ENCODE measurements around the gene PANK4. TPM values are rescaled to one million over a fixed set of nuclear protein-coding genes. Genes with fewer than 3 reads are reported as not detected.

The PANK4 gene
- total RNA-seq, 1 experiment from 2014 or later = 32.2 TPM

DNA sequence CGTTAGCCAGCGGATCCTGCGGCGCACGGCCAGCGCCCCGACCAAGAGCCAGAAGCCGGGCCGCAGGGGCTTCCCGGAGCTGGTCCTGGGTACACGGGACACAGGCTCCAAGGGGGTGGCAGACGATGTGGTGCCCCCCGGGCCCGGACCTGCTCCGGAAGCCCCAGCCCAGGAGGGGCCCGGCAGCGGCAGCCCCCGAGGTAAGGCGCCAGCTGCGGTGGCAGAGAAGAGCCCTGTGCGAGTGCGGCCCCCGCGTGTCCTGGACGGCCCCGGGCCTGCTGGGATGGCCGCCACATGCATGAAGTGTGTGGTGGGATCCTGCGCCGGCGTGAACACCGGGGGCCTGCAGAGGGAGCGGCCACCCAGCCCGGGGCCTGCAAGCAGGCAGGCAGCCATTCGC lies 24.2 kb downstream of the PANK4 start:
- H3K9me3 ChIP-seq (ENCODE audit: control insufficient read depth, low read depth, low read length) = no peaks in the 10 kb centered on the region
- DNase-seq = no peak
- no peak overlapping the region for H4K8ac ChIP-seq (replicated peaks; ENCODE audit: insufficient read length, low read depth, low read length)
- no peaks in the 10 kb centered on the region for H3K79me2 ChIP-seq (ENCODE audit: insufficient read depth, low read length)
- no peak overlapping the region for H3K4ac ChIP-seq (ENCODE audit: low read depth, low read length)
- Mint-ChIP-seq H3K27me3 (ENCODE audit: low read depth) (peaks cover 10% of the 10 kb centered on the region), H3K4me1 (no peaks in the 10 kb centered on the region), H3K4me3 (no peak overlapping the region), H3K36me3 (ENCODE audit: insufficient read depth in 1 of 3, low read depth in 3 of 3) (no peaks in the 10 kb centered on the region), H3K27ac (no peak overlapping the region), H3K9me3 (no peaks in the 10 kb centered on the region)
- no peak overlapping the region for H3K23ac ChIP-seq (ENCODE audit: insufficient read length, low read depth, low read length)
- H4K20me1 ChIP-seq (ENCODE audit: control insufficient read depth, insufficient read depth, insufficient read length) = no peaks in the 10 kb centered on the region
- no peak overlapping the region for H3K56ac ChIP-seq (ENCODE audit: insufficient read length, low read depth, low read length)
- H4K5ac ChIP-seq (ENCODE audit: insufficient read length, low read depth, low read length) = no peak overlapping the region
- no peak overlapping the region for H2BK12ac ChIP-seq (ENCODE audit: insufficient read length, low read depth, low read length)
- no peaks in the 10 kb centered on the region for H3K4me1 ChIP-seq (ENCODE audit: insufficient read depth, low read length)
- H3K27me3 ChIP-seq (ENCODE audit: insufficient read depth, low read length) = no peaks in the 10 kb centered on the region
- H3K9ac ChIP-seq (ENCODE audit: extremely low read depth, insufficient read length, low read length) = no peak overlapping the region
- H2BK120ac ChIP-seq (ENCODE audit: low read depth, low read length, poor library complexity, severe bottlenecking) = no peak overlapping the region
- H4K91ac ChIP-seq (ENCODE audit: insufficient read length, low read depth, low read length) = no peak overlapping the region
- no peak overlapping the region for H3K18ac ChIP-seq (ENCODE audit: insufficient read length, low read depth, low read length)
- no peak overlapping the region; the same call in 1 of the 2 replicates for H3K14ac ChIP-seq (ENCODE audit: insufficient read depth, low read length)
- H3K23me2 ChIP-seq (ENCODE audit: insufficient read length, low read depth, low read length, poor library complexity, severe bottlenecking) = no peaks in the 10 kb centered on the region
- WGBS (ENCODE audit: extremely low coverage, insufficient read length, low lambda C conversion rate) = no CpG with 5 or more reads among the region's 34 CpGs
- no peak overlapping the region for H3T11ph ChIP-seq (ENCODE audit: low read length)
- H2BK20ac ChIP-seq (ENCODE audit: low read depth, low read length, poor library complexity, severe bottlenecking) = no peak overlapping the region
- TF ChIP-seq, protein P1, sequence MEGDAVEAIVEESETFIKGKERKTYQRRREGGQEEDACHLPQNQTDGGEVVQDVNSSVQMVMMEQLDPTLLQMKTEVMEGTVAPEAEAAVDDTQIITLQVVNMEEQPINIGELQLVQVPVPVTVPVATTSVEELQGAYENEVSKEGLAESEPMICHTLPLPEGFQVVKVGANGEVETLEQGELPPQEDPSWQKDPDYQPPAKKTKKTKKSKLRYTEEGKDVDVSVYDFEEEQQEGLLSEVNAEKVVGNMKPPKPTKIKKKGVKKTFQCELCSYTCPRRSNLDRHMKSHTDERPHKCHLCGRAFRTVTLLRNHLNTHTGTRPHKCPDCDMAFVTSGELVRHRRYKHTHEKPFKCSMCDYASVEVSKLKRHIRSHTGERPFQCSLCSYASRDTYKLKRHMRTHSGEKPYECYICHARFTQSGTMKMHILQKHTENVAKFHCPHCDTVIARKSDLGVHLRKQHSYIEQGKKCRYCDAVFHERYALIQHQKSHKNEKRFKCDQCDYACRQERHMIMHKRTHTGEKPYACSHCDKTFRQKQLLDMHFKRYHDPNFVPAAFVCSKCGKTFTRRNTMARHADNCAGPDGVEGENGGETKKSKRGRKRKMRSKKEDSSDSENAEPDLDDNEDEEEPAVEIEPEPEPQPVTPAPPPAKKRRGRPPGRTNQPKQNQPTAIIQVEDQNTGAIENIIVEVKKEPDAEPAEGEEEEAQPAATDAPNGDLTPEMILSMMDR (conservative IDR thresholded peaks at IDR 0.05) = no peak
- H2AFZ ChIP-seq (ENCODE audit: low read length) = no peak overlapping the region
- H2BK5ac ChIP-seq (ENCODE audit: insufficient read length, low read length) = no peak overlapping the region
- no peak overlapping the region for H3K27ac ChIP-seq (ENCODE audit: insufficient read length, low read depth, low read length)
- H2BK15ac ChIP-seq (ENCODE audit: low read depth, low read length) = no peak overlapping the region
- no peak overlapping the region for H3K4me2 ChIP-seq (ENCODE audit: insufficient read depth, insufficient read length, low read length)
- H2AK5ac ChIP-seq (ENCODE audit: insufficient read length, low read length) = no peak overlapping the region
- no peaks in the 10 kb centered on the region for H3K79me1 ChIP-seq (ENCODE audit: insufficient read depth, low read depth, low read length, poor library complexity, severe bottlenecking)
